Ishikawa (cell line): ENCODE data around the gene AIG1.

Experiments
- CEBPB ChIP-seq: IDR thresholded peaks from 2 replicates; pipeline ENCODE4 v1.6.1; 2012
- CREB1 ChIP-seq: IDR thresholded peaks from 2 replicates; pipeline ENCODE4 v1.6.1; 2012; ENCODE audit warnings: low read depth
- EP300 ChIP-seq: IDR thresholded peaks from 2 replicates; pipeline ENCODE4 v1.6.1; 2012; ENCODE audit warnings: borderline replicate concordance
- FOXM1 ChIP-seq: IDR thresholded peaks from 2 replicates; pipeline ENCODE4 v1.6.1; 2012; ENCODE audit warnings: low read depth, borderline replicate concordance
- NFIC ChIP-seq: IDR thresholded peaks from 2 replicates; pipeline ENCODE4 v1.6.1; 2012
- TAF1 ChIP-seq: IDR thresholded peaks from 2 replicates; pipeline ENCODE4 v1.6.1; 2012; ENCODE audit warnings: low read depth, mild to moderate bottlenecking
- YY1 ChIP-seq: IDR thresholded peaks from 2 replicates; pipeline ENCODE4 v1.6.1; 2012; ENCODE audit warnings: low read depth
- TF ChIP-seq, protein P1 (sequence below): IDR thresholded peaks from 2 replicates; pipeline ENCODE4 v1.6.1; 2012; ENCODE audit warnings: low read depth, mild to moderate bottlenecking

DNA sequence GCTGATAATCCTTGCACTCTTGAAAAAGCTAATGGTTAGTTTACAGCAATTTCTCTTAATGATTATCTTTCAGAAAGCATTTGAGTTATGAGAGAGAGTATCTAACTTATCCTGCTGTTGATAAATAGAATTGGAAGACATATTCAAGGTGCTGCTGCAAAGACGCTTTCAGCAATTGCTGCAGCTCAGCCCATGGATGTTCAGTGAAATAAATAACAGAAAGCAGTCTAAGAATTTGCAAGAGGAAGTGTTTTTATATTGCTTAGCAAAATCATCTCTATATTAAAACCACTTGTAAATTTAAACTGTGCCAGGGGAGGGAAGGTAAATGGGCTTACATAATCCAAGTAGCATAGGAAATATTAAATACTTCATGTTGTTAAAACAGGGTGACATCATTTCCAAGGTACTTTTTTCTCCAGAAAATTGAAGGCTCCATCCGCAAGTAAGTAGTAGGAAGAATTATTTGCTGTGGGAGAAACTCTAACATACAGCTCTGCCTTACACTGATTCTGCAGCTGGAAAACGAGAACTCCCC is 201.3 kb downstream of the AIG1 start:
- TF ChIP-seq NFIC: no peak
- TF ChIP-seq CEBPB: no peak
- no peak for TF ChIP-seq TAF1
- TF ChIP-seq FOXM1: no peak
- no peak for TF ChIP-seq CREB1
- TF ChIP-seq, protein P1, sequence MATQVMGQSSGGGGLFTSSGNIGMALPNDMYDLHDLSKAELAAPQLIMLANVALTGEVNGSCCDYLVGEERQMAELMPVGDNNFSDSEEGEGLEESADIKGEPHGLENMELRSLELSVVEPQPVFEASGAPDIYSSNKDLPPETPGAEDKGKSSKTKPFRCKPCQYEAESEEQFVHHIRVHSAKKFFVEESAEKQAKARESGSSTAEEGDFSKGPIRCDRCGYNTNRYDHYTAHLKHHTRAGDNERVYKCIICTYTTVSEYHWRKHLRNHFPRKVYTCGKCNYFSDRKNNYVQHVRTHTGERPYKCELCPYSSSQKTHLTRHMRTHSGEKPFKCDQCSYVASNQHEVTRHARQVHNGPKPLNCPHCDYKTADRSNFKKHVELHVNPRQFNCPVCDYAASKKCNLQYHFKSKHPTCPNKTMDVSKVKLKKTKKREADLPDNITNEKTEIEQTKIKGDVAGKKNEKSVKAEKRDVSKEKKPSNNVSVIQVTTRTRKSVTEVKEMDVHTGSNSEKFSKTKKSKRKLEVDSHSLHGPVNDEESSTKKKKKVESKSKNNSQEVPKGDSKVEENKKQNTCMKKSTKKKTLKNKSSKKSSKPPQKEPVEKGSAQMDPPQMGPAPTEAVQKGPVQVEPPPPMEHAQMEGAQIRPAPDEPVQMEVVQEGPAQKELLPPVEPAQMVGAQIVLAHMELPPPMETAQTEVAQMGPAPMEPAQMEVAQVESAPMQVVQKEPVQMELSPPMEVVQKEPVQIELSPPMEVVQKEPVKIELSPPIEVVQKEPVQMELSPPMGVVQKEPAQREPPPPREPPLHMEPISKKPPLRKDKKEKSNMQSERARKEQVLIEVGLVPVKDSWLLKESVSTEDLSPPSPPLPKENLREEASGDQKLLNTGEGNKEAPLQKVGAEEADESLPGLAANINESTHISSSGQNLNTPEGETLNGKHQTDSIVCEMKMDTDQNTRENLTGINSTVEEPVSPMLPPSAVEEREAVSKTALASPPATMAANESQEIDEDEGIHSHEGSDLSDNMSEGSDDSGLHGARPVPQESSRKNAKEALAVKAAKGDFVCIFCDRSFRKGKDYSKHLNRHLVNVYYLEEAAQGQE: no peak
- TF ChIP-seq YY1: no peak
- TF ChIP-seq EP300: no peak
